Measurements from ENCODE around the gene BPIFB1.

BPIFB1 gene, protein sequence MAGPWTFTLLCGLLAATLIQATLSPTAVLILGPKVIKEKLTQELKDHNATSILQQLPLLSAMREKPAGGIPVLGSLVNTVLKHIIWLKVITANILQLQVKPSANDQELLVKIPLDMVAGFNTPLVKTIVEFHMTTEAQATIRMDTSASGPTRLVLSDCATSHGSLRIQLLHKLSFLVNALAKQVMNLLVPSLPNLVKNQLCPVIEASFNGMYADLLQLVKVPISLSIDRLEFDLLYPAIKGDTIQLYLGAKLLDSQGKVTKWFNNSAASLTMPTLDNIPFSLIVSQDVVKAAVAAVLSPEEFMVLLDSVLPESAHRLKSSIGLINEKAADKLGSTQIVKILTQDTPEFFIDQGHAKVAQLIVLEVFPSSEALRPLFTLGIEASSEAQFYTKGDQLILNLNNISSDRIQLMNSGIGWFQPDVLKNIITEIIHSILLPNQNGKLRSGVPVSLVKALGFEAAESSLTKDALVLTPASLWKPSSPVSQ

DNA sequence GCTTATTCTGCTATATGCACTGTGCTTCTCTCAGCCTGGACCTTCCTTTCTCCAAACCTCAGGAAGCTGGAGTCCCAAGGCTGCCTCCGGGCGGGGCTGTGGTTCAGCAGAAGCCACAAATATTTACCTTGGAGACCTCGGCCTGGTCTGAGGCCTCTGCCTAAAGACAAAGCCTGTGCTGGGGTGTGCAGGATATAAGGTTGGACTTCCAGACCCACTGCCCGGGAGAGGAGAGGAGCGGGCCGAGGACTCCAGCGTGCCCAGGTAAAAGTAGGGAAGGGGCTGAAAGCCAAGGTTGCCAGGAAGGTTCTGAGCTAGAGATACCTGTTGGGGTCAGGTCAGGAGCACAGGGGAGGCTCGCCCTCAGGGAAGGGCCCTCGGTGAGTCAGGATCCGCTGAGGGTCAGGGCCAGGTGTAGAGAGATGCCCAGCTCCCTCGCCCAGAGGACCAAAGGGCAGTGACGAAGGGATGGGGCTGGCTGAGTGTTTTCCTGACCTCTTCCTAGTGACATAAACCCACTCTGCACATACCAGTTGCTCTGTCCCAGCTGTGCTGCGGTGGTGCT is at the start of gene BPIFB1:
BPIFB1 (plus strand) TSS at position 224 of the 565 bp plus-strand sequence. CDS start 2,860 bp downstream, outside the sequence.
- DNase-seq (ENCODE audit: low read depth in 2 of 3, low spot score in 1 of 3) = no peak

DNA sequence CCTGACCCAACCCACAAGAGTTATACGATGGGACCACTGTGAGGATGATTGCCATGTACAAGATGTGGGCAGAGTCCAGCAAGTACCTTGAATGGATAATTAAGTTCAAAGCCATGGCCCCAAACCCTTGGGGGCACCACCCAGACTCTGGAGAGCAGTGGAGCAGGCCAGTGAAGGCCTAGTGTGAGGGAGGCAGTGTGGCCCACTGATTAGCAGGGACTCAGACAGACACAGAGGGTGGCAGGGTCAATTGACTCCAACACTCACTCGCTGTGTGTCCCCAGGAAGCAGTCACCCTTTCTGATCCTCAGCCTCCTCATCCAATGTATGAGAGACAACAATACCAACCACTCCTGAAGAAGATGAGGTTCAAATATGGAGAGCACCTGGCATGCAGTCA is 49.0 kb upstream of the BPIFB1 start:
- no peak for DNase-seq (ENCODE audit: low read depth in 2 of 3, low spot score in 1 of 3)

DNA sequence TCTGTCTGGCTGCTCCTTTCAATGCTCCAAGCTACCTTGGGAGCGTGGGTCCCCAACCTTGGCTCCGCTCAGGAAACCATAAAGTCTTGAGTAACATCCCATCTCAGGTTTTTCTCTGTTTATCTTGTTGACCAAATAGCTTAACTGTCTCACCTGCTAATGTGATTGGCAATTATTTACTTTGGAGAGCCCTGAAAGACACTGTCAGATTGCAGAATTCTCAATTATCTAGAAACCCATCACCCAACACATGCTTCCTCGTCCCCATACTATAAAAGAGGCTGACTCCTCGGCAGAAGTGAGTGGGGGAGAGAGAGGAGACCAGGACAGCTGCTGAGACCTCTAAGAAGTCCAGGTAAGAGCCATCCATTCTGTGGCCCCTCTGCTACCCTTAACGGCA is 47.3 kb upstream of the BPIFB1 start, which contains the start of gene BPIFA1:
BPIFA1 (plus strand) TSS at position 301 of the 400 bp plus-strand sequence. CDS start 1,716 bp downstream, outside the sequence.
- DNase-seq (ENCODE audit: low read depth in 2 of 3, low spot score in 1 of 3) = no peak

DNA sequence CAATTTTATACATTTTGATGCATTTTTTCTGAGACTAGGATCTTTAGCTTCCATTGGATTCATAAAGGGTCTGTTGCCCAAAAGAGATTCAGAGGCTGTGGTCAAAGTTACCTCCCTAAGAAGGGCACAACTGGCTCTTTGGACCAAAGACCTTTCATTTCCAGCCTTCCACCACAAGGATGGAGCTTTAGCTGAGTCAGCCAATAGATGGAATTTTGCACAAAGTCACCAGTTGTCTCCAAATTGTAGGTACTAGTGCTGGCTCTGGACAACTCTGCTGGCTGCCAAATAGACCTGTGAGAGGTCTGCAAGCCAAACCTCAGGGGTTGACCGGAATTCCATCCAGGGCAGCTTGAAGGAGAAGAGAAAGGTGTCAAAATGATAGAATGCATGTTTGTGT is 46.7 kb upstream of the BPIFB1 start:
- DNase-seq (ENCODE audit: low read depth in 2 of 3, low spot score in 1 of 3) = no peak

DNA sequence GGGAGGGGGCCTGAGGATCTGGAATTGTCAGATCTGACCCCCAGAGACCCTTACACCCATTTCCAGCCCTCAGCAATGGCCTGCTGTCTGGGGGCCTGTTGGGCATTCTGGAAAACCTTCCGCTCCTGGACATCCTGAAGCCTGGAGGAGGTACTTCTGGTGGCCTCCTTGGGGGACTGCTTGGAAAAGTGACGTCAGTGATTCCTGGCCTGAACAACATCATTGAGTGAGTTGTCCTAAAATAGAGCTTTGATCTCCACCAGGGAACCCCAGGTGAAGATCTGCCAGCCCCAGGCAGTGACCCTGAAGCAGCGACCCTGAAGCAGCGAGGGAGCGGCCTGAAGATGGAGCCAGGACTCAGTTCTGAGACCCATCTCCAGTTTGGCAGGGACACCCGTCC is 45.0 kb upstream of the BPIFB1 start:
- no peak for DNase-seq (ENCODE audit: low read depth in 2 of 3, low spot score in 1 of 3)

DNA sequence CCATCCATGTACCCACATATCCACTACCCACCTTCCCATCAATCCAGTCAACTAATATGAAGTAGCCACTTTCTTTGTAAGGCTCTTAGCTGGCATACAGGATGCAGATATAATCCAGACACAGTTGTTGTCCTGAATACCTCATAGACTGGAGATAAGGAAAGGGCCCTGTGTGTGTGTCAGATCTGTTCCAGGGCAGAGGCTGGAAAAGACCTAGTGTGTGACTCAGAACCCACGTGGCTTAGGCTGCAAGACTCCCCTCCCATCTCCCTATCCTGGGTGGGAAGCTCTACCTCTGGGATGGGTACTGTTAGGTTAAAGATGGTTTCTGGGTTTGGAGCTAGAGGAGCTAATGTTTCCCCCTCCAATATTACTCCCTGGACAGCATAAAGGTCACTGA is 43.6 kb upstream of the BPIFB1 start:
- no peak for DNase-seq (ENCODE audit: low read depth in 2 of 3, low spot score in 1 of 3)

DNA sequence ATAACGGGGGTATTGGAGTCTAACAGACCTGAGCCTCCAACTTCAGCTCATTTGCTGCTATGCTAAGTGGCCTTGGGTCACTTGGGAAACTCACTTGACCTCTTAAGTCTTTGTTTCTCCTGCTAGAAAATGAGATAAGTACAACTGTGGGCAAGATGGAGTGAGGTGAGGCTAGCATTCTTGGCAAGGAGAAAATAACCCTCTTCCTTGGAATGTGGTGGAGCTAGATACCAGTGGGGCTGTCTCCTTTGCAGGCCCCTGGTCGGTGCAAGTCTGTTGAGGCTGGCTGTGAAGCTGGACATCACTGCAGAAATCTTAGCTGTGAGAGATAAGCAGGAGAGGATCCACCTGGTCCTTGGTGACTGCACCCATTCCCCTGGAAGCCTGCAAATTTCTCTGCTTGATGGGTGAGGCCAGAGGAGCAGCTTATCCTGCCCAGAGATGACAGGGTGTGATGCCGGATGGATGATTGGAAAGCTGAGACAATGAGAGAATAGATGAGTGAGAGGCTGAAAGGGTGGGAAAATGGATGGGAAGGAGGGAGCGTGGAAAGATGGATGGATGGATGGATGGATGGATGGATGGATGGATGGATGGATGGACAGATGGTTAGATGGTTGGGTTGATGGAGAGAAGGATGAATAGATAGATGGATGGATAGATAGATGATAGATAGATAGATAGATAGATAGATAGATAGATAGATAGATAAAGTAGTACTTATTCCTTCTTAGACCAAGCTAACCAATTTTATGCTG is 42.9 kb upstream of the BPIFB1 start:
- DNase-seq (ENCODE audit: low read depth in 2 of 3, low spot score in 1 of 3) = no peak

DNA sequence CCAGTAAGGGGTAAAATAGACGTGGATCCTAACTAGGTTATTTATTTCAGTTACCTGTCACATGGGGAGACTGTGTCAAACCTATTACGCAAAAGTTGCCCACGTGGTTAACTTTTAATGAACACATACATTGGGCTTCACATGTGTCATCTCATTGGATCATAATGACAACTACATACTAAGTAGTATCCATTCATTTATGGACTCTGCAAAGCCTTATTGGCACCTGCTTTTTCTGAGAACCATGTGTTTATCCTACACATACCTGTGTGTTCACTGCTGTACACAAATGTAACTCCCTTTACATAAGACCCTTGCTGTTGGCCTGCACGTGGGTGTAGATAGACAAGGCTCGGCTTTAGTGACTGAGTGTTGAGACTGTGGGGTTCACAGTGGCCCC is 42.1 kb upstream of the BPIFB1 start:
- no peak for DNase-seq (ENCODE audit: low read depth in 2 of 3, low spot score in 1 of 3)

DNA sequence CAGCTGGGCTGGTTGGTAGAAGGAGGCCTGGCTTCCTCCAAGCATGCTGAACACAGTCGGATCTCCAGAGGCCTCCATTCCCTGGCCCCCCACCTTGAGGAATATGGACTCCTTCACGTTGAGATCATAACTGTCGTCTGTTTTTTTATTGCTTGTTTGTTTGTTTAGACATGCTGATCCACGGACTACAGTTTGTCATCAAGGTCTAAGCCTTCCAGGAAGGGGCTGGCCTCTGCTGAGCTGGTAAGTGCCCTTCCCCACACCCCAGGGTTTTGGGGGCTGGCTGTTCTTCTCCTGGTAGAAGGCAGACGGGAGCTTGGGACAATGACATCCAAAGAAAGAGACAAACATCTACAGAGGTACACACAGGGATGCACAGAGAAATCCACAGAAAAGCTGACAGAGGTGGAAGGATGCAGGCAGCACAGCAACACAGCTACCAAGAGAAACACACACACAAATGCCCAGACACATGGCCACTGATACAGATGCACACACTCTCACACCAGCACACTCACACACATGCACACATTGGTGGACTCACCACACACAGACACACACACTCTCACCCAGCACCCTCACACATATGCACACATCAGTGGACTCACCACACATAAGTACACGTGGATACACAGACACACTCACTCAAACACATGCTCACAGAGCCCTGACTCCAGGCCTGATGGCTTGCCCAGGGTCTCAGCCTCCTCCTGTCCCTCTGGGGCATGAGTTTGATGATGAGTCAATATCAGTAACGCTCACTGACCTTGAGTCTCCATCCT is 40.5 kb upstream of the BPIFB1 start:
- no peak for DNase-seq (ENCODE audit: low read depth in 2 of 3, low spot score in 1 of 3)

DNA sequence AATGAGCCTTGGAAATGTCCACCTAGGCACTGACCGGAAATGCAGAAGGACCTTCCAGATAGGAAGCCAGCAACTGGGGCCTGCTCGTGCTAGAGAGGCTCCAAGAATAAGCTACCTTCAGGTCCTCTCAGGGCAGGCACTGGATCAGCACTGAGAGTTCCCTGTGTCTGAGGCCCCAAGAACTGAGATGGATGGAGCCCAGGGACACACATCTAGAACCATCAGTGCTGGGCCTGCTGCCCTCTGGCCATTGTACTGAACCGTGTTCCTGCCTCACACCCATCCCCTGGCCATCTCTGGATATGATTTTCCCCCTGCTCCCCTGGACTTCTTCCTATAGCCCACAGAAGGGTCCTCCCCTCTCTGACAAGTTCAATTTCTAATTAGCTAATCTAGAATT is 36.9 kb upstream of the BPIFB1 start:
- DNase-seq (ENCODE audit: low read depth in 2 of 3, low spot score in 1 of 3) = no peak

DNA sequence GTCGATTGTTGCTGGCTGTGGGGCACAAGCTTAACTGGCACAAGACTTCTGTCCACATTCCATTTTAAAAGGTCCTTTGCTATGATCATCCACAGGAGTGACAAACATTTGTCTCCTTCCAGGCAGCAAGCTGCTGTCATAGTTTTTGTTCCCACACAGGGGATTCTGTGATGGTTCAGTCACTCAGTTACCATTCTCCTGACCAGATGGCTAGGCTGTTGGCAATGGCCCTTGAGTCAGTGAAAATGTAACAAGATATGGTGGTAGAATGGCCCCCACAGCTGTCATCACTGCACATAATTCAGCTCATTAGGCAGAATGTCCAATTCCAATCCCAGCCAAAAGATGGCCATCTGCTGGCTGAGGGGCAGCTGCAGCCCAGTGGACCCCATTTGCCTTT is 33.6 kb upstream of the BPIFB1 start:
- DNase-seq (ENCODE audit: low read depth in 2 of 3, low spot score in 1 of 3) = no peak

DNA sequence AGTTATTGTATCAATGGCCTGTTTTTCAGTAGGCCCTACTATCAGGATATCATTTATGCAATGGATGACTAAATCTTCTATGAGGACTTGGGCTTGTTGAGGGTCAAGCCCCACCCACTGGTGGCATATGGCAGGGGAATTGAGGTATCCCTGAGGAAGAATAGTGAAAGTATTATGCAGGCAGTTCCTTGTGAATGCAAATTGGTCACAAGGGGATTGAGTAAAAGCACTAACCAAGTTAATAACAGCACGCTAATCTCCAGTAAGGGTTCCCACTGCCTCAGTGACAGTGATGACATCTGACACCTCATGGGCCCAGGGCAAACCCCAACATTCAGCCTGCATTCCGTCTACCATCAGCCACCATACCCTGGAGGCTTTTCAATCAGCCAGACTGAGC is 32.3 kb upstream of the BPIFB1 start:
- no peak for DNase-seq (ENCODE audit: low read depth in 2 of 3, low spot score in 1 of 3)

DNA sequence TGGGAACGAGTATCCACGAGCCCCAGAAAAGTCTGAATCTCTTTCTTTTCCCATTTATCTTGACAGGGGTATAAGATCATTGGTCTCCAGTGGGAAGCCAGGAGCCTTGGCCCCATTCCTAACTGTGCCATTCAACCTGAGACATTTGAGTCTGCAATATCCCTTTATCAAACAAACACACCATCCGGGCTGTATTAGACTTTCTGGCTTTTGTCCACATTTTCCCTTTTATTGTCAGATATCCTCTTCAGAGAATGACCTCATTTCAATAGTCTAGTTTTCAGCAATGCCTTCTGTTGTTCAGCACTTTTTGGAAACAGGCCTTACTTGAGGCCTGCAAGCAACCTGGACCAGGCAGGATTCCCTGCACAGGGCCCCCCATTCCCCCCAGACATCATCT is 31.5 kb upstream of the BPIFB1 start:
- no peak for DNase-seq (ENCODE audit: low read depth in 2 of 3, low spot score in 1 of 3)

DNA sequence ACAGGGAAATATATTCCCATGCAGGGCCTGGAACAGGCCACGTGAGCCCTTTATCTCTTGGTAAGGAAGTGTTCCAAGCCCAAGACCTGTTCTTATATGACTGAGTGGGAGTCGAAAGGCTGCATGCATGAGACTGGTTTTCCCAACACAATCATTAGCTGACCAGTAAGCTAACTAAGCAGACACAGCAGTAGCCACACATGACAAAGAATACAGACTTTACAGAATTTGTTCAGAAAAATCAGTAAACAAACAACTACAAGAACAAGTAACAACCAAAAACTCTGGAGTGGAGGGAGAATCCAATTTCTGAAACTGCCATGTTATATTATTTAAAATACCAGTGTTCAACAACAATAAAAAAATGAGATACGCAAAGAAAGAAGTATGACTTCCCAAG is 30.6 kb upstream of the BPIFB1 start:
- DNase-seq (ENCODE audit: low read depth in 2 of 3, low spot score in 1 of 3) = no peak

DNA sequence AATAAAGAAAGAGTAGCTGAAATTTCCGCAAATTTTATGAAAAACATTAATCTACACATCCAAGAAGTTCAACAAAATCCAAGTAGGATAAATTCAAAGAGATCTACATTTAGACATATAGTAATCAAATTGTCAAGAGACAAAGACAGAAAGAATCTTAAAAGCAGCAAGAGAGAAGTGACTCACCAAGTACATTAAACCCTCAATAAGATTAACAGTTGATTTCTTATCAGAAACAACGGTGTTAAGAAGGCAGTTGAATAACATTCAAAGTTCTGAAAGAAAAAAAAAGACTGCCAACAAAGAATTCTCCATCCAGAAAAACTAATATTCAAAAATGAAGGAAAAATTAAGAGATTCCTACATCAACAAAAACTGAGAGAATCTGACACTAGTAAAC is 28.0 kb upstream of the BPIFB1 start:
- DNase-seq (ENCODE audit: low read depth in 2 of 3, low spot score in 1 of 3) = no peak

DNA sequence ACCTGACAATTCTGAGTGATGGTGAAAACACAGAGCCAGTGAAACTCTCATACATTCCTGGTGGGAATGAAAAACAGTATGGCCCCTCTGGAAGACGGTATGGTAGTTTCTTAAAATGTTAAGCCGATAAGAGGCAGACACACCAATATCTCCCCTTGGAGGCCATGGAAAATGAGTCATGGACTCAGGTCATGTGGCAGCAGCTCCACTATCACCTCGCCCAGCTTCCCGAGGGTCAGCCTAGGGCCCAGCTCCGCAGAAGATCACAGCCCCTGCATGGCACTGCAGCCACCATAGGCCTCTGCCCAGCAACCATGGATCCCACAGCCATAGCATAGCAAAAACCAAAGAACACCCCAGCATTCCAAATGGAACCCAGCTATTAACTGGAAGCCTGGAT is 25.8 kb upstream of the BPIFB1 start:
- no peak for DNase-seq (ENCODE audit: low read depth in 2 of 3, low spot score in 1 of 3)

DNA sequence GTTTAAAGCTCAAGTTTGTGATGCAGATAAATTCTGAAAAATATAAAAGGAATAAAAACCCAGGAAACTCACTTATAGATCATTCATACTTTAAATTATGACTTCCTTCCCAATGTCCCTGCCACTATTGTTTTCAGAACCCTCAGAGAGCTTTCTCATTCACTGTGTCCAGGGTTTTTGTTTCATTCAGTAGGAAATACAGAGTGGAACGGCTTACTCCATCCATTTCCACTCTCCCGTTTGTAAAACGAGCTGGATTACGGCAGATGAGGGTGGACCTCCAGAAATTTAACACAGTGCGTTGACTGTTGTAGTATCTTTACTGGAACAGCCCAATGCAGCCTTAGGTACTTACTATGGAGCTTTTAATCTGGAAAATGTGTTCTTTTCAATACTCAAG is 23.6 kb upstream of the BPIFB1 start:
- no peak for DNase-seq (ENCODE audit: low read depth in 2 of 3, low spot score in 1 of 3)

DNA sequence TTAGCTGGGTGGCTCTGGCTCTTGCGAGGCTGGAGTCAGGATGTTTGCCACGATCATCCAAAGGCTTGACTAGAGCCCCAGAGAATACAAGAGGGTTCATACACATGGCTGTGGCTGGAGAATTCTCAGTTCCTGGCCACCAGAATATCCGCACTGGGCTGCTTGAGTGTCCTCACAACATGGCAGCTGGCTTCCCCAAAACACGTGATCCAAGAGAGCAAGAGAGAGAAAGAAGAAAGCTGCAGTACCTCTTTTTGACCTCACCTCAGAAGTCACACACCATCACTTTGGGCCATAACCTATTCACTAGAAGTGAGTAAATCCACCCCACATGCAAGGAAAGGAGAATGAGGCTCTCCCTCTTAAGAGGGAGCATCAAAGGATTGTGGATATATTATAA is 21.5 kb upstream of the BPIFB1 start:
- no peak for DNase-seq (ENCODE audit: low read depth in 2 of 3, low spot score in 1 of 3)

DNA sequence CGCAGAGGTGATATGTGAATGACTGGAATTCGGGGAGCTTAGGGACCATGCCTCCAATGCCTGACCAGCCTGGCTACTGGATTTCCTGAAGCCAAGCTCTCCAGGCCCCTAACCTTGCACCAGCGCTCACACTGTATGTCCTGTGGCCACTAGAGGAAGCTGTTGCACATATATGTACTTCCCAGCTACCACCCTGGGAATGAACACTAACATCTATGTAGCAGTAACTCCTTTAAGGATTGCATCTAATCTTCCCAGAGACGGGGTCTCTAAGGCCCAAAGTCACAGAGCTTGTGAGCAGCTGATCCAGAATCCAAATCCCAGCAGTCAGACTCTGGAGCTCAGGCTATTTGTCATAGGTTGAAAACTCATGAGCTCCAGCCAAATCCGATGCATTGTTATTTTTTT is 20.4 kb upstream of the BPIFB1 start:
- DNase-seq (ENCODE audit: low read depth in 2 of 3, low spot score in 1 of 3) = no peak

DNA sequence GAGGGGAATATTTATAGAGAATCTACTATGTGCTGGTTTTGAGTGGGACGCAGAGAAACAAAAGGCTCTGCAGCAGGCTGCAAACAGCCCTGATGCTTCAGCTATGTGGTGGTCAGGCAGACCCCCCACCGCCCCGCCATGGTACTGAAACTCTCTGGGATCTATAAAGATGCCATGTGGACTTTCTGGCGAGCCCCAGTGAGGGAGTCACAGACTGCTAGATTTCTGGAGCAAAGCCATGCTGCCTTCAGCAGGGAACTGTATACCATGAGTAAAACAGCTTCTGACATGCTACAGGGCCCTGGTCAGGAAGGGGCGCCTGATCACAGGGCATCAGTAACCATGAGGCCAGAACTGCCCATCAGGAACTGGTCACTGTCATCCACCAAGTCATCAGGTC is 19.2 kb upstream of the BPIFB1 start:
- DNase-seq (ENCODE audit: low read depth in 2 of 3, low spot score in 1 of 3) = no peak

DNA sequence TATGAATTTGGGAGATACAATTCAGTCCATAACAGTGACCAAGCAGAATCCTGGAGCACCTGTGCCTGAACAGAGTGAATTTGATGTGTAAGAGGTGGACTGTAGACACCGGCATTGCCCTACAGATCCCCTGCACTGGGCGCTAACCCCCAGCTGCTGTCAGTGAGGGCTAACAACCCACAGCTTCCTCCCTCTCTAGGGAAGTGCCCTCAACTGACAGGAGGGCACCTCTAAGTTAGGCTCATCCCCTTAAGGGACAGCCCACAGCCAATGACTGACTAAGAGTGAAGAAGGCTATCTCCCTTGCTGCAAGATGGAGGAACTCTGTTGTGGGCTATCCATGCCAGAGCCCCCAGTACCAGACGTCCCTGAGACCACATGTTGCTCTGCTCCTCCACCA is 15.3 kb upstream of the BPIFB1 start:
- DNase-seq (ENCODE audit: low read depth in 2 of 3, low spot score in 1 of 3) = no peak
